Motor neuron (in vitro differentiated cells): ENCODE measurements around the gene EGFLAM. TPM values are rescaled to one million over a fixed set of nuclear protein-coding genes. Genes with fewer than 3 reads are reported as not detected.
A peak's percentile ranks its signal among the peaks of the same experiment; 100 is the strongest.

Experiments used
- ATAC-seq, 8 experiments: fragments of 200-7000 bp; cut with Tn5 transposase; replicated peaks in 6 of 8; 2 replicates each; pipeline ENCODE4 v1.8.0; 2021; ENCODE audit warnings: mild to moderate bottlenecking in 8 of 8, moderate library complexity in 8 of 8
- H3K27ac ChIP-seq, 2 donors: fragments of 250-450 bp; sonication (Bioruptor Pico); 2 replicates each; pipeline ENCODE4 v1.9.0; 2021; ENCODE audit warnings: antibody characterized with exemption in 2 of 2, mild to moderate bottlenecking in 2 of 2, moderate library complexity in 1 of 2
- H3K4me1 ChIP-seq, 2 donors: fragments of 250-450 bp; sonication (Bioruptor Pico); replicated peaks in 1 of 2; 2 replicates each; pipeline ENCODE4 v1.6.1; 2021; ENCODE audit warnings: antibody characterized with exemption in 2 of 2, mild to moderate bottlenecking in 2 of 2, moderate library complexity in 1 of 2
- H3K4me3 ChIP-seq, 5 donors: fragments of 250-450 bp; sonication (Bioruptor Pico); 2 replicates each; pipeline ENCODE4 v1.9.0; 2021; ENCODE audit warnings: antibody characterized with exemption in 5 of 5, mild to moderate bottlenecking in 5 of 5, moderate library complexity in 4 of 5
- WGBS, 10 experiments: fragments of 450-650 bp; shearing (Covaris generic); methylation state at CpG; one replicate each; pipeline ENCODE4 v1.0.0; 2022; 5-methylcytosine and 5-hydroxymethylcytosine counted together
- in situ Hi-C, 9 experiments: fragments of 400-800 bp; cut with MboI; loops; one replicate each; pipeline ENCODE4 v1.15.0; 2021; ENCODE audit warnings: low sequenced_read_pairs in 9 of 9, low pct_unique_long_range_greater_than_20kb in 2 of 9; ENCODE audit not compliant: unreplicated experiment in 9 of 9
- total RNA-seq, 8 experiments: library from RNA; unstranded; fragments of 300-600 nt; gene quantifications; 2 replicates each; pipeline versions ENCODE4 v1.2.3 to v1.2.4, GENCODE V29; 2022

EGFLAM gene
- total RNA-seq, 8 experiments from 2014 or later: 0.65 to 30.2 (median 1.6) TPM

DNA sequence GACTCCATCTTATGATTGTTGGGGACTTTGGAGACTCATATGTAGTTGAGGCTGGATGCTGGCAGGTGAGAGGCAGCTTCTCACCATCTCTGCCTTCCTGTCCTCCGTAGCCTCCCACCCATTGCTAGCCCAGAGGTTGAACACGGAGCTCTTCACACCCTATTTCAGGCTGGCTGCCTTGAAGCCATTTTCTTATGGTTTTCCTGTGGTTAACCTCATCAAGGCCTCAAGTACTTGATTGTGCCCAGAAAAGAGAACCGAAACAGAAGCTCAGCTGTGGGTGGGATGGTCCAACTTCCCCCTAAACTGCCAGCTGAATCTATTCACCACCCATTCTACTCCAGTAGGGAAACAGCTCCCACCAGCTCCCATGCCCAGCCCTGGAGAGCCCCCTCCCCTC lies 195.1 kb downstream of the EGFLAM start:
- no peaks in the 10 kb centered on the region for H3K4me1 ChIP-seq
- no peak for ATAC-seq
- in situ Hi-C loops: no loop called here
- no peak overlapping the region for H3K4me3 ChIP-seq
- H3K27ac ChIP-seq: no peak overlapping the region
- WGBS, 10 experiments: 79 to 100% (median 89%) methylated on average over 1 to 3 of the region's 3 CpGs; no CpG with 5 or more reads in 2 of the 10 experiments

DNA sequence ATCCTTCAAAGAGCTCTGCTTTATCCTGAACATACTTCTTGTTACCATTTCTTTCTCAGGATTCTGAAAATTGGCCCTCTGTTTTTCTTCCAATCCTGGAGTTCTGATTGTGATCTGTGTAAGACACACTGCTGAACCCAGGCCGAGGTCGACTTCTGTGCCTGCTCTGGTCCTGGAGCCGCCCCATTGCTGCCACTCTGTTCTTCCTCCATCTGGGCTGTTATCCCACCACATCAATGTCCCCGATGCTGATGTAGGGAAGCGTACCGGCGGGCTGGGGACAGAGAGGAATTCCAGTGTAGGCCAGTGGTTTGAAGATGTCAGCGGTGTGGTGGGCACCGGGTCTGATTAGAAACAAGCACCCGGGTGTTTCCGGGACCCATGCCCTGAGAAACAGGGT lies 195.6 kb downstream of the EGFLAM start:
- in situ Hi-C loops: no loop called here
- no peak overlapping the region for H3K4me3 ChIP-seq
- ATAC-seq: no peak
- no peak overlapping the region for H3K27ac ChIP-seq
- no peaks in the 10 kb centered on the region for H3K4me1 ChIP-seq
- WGBS, 10 experiments: 92 to 100% (median 95%) methylated on average over 2 to 9 of the region's 11 CpGs; no CpG with 5 or more reads in 5 of the 10 experiments

DNA sequence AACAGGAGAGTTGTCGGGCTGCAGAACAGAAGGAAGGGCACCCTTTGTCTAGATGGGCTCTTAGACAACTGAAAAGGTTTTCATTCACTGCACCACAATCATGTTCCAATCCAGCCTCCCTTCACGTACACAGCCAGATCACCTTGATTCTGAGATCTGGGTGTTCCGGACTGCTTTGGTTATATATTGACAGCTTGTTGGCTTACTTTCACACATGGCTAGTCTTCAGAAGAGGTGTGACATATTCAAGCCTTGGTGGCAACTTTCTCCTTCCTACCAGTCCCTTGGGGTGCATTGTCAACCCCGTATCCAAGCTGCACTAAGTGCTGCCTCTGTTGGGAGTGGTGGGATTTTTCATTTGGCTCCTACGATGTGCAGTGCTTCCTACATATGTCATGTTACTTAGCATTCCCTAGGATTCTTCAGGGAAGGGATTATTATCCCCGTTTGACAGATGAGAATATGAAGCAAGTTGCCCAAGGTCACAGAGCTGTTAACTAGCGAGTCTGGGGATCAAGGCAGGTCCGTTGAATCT lies 197.5 kb downstream of the EGFLAM start:
- Histone ChIP-seq H3K27ac (no peak overlapping the region), H3K4me3 (no peak overlapping the region), H3K4me1 (no peaks in the 10 kb centered on the region)
- in situ Hi-C loops: no loop called here
- 81 to 100% (median 92%) methylated on average over 2 to 7 of the region's 8 CpGs; no CpG with 5 or more reads in 2 of the 10 experiments for WGBS, 10 experiments
- ATAC-seq: no peak

DNA sequence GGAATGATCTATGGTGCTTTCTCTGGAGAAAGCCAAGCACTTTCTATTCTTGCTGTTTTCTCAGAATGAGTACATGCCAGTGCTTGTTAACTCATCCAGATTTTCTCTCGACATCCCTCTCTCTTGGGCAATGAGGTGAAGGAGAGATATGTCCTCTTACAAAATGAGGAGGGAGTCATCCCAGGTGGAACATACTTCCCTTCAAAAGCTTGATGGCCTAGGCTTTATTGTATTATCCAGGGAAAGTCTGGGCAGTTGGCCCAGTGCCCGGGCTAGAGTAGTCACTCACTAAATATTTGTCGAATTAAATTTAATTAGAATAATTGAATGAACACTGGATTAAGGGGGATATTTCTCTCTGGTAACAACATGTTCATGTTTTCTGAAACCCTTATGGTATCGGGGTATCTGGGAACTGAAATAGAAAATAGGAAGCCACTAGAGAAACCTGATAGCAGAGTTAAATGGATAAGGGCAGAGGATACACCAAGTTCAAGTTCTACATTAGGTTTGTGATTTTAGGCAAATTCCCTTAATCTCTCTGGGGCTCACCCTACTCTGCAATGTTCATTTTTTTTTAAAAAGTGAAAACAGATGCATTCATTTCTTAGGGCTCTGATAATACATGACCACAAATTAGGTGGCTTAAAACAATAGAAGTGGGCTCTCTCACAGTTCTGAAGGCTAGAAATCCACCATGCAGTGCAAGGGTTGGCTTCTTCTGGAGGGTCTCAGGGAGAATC lies 198.5 kb downstream of the EGFLAM start:
- ATAC-seq: peak in 2 of 8 experiments; percentile 25 to 54
- Histone ChIP-seq H3K27ac (no peak overlapping the region), H3K4me3 (no peak overlapping the region), H3K4me1 (no peaks in the 10 kb centered on the region)
- in situ Hi-C loops: no loop called here
- WGBS, 10 experiments: 30 to 100% (median 67%) methylated on average over 1 to 4 of the region's 4 CpGs; no CpG with 5 or more reads in 1 of the 10 experiments

DNA sequence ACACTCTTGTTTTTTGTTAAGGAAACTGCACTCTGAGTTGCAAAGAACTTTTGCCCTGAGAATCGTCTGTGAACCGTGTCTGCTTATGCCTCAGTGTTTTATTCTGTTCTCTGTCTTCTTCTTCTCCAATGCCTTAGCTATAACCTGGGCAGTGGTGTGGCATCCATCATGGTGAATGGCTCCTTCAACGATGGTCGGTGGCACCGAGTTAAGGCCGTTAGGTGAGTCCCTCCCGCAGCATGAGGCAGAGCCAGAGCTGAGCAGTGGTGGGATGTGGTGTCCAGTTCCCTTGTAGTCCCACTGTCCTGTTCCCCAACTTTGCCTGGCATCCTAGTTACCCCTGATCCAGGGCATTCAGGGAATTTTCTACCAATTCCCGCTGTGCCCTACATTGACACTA lies 199.8 kb downstream of the EGFLAM start:
- H3K4me3 ChIP-seq: no peak overlapping the region
- no peak for ATAC-seq
- no peak overlapping the region for H3K27ac ChIP-seq
- peaks cover 0 to 3% of the 10 kb centered on the region in 2 donors for H3K4me1 ChIP-seq
- in situ Hi-C loops: no loop called here
- WGBS, 10 experiments: 81 to 100% (median 95%) methylated on average over 1 to 7 of the region's 8 CpGs; no CpG with 5 or more reads in 1 of the 10 experiments

DNA sequence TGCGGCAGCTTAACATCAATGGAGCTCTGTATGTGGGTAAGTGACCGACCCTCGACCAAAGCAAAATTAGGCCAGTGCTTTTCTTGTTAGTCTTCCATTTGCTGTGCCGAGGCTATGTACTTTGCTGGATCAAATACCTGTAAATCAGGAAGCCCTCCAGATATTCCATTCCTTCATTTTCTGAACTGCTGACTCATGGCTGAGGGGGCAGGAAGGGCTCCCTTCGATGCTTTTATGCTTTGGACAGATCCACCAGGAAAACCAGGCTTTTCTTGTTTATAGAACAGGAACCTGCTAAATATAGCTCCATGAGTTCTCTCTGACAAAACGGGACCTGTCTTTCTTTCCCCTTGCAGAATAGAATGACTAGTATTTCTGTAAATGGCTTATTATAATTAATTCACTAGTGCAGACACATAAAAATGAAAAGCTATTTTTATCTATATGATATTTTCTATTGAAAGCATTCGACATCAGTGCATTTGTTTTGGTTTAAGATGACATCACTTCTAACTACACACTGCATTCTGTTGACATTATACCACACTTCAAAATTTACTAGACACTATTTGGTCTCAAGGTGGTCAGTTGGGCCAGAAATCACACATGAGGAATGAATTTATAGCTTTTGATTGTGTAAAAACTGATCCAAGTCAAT lies 204.7 kb downstream of the EGFLAM start:
- in situ Hi-C loops: no loop called here
- peaks cover 21 to 23% of the 10 kb centered on the region in 2 donors for H3K4me1 ChIP-seq
- H3K27ac ChIP-seq: no peak overlapping the region
- peak in 5 of 8 experiments; percentile 27 to 62 (median 39) for ATAC-seq
- no peak overlapping the region for H3K4me3 ChIP-seq
- 24 to 90% (median 67%) methylated on average over 1 to 7 of the region's 7 CpGs for WGBS, 10 experiments

DNA sequence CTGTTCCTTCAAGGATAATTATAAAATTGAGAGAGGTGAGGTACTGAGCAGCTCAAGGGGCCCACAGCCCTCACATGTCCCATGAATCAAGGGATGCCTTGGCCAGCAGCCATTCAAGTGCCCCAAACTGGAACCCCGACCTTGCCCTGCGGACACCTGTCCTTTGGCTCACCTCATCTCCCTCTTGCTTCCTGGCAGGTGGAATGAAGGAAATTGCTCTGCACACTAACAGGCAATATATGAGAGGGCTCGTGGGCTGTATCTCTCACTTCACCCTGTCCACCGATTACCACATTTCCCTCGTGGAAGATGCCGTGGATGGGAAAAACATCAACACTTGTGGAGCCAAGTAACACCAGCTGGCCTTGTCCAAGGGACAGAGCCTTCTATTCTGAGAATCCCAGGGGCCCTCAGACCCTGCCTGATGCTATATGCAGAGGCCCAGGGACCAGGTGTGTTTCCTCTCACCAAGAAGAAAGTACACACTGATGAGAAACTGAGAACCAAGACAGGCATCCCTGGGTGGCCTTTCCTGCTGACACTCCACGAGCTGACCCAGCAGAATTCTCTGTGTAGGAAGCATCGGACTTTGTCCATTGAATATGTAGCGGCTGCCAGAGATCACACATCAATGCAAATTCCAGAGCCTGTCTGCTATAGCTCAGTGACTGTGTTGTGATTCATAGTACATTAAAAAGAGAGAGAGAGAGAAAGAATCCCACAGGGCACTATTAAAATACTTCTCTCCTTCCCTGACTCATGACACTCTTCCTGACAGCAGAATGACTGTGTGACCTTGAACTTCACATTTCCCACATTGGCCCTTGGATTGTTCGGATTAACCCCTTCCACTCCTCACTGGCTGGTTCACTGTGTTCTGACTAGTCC lies 205.5 kb downstream of the EGFLAM start:
- WGBS, 10 experiments: 0 to 90% (median 50%) methylated on average over 1 to 7 of the region's 10 CpGs; no CpG with 5 or more reads in 1 of the 10 experiments
- in situ Hi-C loops: no loop called here
- no peak overlapping the region for H3K27ac ChIP-seq
- no peak overlapping the region for H3K4me3 ChIP-seq
- peaks cover 23 to 28% of the 10 kb centered on the region in 2 donors for H3K4me1 ChIP-seq
- peak; percentile 69 to 94 (median 85) for ATAC-seq

DNA sequence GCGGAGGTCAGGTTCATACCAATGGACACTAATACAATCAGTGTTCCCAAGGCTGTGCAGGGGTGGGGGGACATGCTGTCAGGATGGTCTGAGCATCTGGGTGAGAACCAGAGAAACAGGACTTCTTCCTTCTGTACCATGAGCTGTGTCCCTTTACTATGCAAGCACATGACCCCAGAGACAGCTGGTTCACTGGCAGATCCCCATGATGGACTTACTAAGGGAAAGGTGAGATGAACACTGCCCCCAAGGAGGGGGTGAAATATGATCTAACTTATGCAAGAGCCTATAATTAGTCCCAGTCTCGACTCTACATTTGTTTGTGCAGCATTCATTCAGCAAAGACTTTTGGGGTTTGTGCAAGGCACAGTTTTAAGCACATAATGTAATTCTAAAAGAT lies 206.7 kb downstream of the EGFLAM start:
- H3K27ac ChIP-seq: no peak overlapping the region
- H3K4me1 ChIP-seq: peaks cover 26 to 31% of the 10 kb centered on the region in 2 donors
- ATAC-seq: no peak
- in situ Hi-C loops: no loop called here
- no peak overlapping the region for H3K4me3 ChIP-seq
- WGBS, 10 experiments: 17 to 100% (median 71%) methylated on average over 1 to 2 of the region's 2 CpGs; no CpG with 5 or more reads in 4 of the 10 experiments

DNA sequence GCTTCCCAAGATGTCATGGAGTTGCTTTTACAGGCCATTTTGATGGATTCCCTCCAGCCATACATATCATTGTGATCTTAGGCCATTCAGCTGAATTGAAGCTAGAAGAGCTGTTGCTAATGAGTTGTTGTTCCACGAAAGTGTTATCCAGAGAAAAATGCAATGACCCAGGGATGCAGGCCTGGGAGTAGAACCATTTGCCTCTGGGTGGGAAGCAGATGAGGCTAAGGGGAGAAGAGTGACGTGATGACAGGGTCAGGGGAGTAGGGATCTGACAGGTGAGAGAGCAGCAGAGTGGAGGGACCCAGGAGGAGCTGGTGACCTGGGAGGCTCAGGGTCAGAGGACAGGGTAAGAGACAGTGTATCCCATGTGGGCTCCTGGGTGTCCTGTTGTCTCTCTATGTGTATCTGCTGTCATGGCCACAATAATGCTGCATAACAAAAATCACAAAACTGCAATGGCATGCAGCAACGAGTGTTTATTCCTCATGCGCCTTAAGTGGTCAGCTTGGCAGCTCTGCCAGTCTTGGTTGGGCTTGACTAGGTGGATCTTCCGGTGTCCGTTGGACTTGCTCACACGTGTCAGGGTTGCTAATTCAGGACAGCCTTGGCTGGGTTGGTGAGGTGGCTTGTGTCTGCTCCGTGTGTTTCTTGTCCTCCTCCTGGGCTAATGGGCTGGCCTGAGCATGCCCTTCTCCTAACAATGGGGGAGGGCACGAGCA lies 207.5 kb downstream of the EGFLAM start:
- WGBS, 10 experiments: 61 to 100% (median 87%) methylated on average over 1 to 6 of the region's 9 CpGs; no CpG with 5 or more reads in 2 of the 10 experiments
- no peak overlapping the region for H3K27ac ChIP-seq
- in situ Hi-C loops: no loop called here
- peaks cover 26 to 31% of the 10 kb centered on the region in 2 donors for H3K4me1 ChIP-seq
- no peak for ATAC-seq
- no peak overlapping the region for H3K4me3 ChIP-seq

DNA sequence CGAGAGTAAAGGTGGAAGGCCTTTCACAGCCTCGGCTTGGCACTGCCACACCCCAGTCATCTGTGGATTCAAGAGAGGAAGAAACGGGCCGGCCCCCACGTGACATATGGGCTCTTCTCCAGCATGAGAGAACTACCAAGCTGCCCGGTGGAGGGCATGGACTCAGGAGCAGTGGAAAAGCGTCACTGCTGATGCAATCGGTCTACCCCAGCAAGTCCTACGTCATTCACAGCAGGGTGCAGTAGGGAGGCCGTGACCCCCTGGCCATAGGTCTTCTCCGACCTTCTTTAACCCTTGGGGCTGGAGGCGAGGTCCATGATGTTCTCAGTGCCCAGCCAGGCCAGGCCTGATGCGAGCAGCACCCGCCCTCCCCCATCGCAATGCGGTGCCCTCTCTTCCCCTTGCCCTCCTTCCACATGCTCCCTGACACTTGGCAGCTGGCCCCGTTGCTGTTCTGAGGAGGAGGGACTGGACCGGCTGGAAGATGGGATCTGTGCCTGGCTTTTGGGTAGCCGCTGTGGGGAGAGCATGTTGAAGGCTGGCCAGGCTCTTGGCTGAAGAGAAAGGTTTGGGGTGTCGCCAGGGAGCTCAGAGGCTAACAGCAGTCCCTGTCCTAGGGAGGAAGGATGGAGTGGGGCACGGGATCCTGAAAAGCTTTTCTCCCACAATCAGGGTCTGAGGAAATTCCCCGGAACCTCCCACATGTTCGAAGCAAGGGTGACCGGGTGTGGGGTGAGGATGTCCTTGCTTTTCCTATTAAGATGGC lies 208.2 kb downstream of the EGFLAM start:
- in situ Hi-C loops: no loop called here
- no peak overlapping the region for H3K27ac ChIP-seq
- WGBS, 10 experiments: 60 to 93% (median 92%) methylated on average over 2 to 7 of the region's 24 CpGs; no CpG with 5 or more reads in 7 of the 10 experiments
- ATAC-seq: no peak
- peaks cover 26 to 31% of the 10 kb centered on the region in 2 donors for H3K4me1 ChIP-seq
- H3K4me3 ChIP-seq: no peak overlapping the region

DNA sequence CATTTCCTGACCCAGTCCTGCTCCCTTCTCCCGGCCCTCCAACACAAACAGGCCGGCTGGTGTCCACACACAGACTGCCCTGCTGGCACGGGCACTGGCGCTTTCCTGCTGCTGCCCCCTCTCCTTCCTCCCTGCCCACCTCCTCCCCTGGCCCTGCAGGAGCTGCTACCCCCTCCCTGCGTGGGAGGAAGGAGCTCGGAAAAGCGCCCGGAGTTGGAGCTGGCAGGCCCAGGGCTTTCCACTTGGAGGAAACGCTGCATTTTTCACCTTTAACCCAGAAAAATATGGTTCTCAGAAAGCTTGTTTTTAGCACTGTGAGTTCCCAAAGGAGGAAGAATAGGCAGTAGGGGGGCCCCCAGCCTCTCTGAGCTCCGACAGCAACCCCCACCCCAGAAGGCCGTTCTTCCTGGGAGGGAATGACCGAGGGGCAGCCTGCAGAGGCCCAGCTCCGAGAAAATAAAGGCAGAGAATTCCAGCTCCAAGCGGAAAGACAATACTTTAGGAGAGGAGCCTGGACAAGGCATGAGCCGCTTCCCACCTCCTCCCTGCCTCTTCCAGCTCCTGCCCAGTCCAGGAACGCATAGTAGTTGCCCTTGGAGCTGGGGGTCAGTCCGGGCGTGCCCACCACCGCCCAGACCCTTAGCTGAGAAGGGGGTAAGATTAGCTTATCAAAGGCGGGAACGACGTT lies 209.1 kb downstream of the EGFLAM start:
- Histone ChIP-seq H3K4me3 (no peak overlapping the region), H3K27ac (peak overlapping the region in 1 of 2 donors; percentile 51), H3K4me1 (peaks cover 26 to 31% of the 10 kb centered on the region in 2 donors)
- peak in 5 of 8 experiments; percentile 4 to 20 (median 13) for ATAC-seq
- WGBS, 10 experiments: 62 to 76% (median 64%) methylated on average over 3 to 12 of the region's 22 CpGs; no CpG with 5 or more reads in 7 of the 10 experiments
- in situ Hi-C loops: no loop called here
